ENCODE measurements around the gene NANOGP8.

NANOGP8 gene

DNA sequence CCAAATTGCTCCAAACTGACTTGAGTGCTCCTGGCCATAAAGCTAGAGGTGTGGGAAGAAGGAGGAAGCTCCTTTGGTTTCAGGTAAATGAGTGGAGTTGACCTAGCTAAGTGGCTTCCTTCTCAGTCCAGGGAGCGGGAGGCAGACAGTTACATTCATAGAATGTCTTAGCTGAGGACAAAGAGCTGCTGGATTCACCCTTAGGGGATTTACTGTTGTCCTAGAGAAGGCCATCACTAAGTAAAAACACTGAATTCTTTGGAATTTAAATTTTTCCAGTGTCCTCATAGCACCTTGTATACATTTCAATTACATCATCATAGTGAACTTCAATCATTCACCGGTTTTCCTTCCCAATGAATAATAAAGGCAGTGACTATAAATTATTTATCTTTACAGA, 27.3 kb upstream of the NANOGP8 start:
- Histone ChIP-seq H3K4me2 (ENCODE audit: low read length, poor library complexity, severe bottlenecking) (no peak overlapping the region), H2BK5ac (ENCODE audit: low read depth, low read length, poor library complexity, severe bottlenecking) (no peak overlapping the region), H4K8ac (ENCODE audit: low read length) (no peak overlapping the region), H3K27ac (ENCODE audit: low read length, poor library complexity, severe bottlenecking) (no peak overlapping the region), H3K79me1 (replicated peaks; ENCODE audit: low read length, poor library complexity, severe bottlenecking) (no peaks in the 10 kb centered on the region), H3K14ac (ENCODE audit: low read length in 2 of 2) (no peak overlapping the region), H3K9me3 (ENCODE audit: control insufficient read depth, low read length) (no peaks in the 10 kb centered on the region), H3K18ac (ENCODE audit: low read depth in 1 of 2, low read length in 2 of 2) (no peak overlapping the region), H2AFZ (ENCODE audit: low read depth, low read length) (no peak overlapping the region), H2BK120ac (ENCODE audit: low read depth, low read length) (no peak overlapping the region), H2AK5ac (ENCODE audit: low read length, severe bottlenecking) (no peak overlapping the region), H3K4ac (ENCODE audit: low read depth in 1 of 2, low read length in 2 of 2) (no peak overlapping the region), H3K27me3 (ENCODE audit: control insufficient read depth in 1 of 2, insufficient read depth in 1 of 2, low read length in 2 of 2) (no peaks in the 10 kb centered on the region), H2BK15ac (ENCODE audit: low read depth, poor library complexity, severe bottlenecking) (no peak overlapping the region), H4K91ac (ENCODE audit: low read length) (no peak overlapping the region), H3K4me1 (ENCODE audit: control insufficient read depth, insufficient read depth, low read depth, low read length) (peaks cover 3% of the 10 kb centered on the region), H3K9ac (ENCODE audit: low read length) (no peak overlapping the region), H2BK12ac (ENCODE audit: low read length in 2 of 2) (no peak overlapping the region), H3K4me3 (ENCODE audit: insufficient read depth in 1 of 2, low read depth in 1 of 2, low read length in 2 of 2) (no peak overlapping the region), H3K23ac (ENCODE audit: low read length in 2 of 2) (no peak overlapping the region), H3K36me3 (ENCODE audit: control insufficient read depth in 1 of 2, insufficient read depth in 2 of 2, low read depth in 1 of 2, low read length in 2 of 2) (no peaks in the 10 kb centered on the region)
- WGBS: 82% methylated on average over 1 of the region's 2 CpGs
- DNase-seq: no peak

DNA sequence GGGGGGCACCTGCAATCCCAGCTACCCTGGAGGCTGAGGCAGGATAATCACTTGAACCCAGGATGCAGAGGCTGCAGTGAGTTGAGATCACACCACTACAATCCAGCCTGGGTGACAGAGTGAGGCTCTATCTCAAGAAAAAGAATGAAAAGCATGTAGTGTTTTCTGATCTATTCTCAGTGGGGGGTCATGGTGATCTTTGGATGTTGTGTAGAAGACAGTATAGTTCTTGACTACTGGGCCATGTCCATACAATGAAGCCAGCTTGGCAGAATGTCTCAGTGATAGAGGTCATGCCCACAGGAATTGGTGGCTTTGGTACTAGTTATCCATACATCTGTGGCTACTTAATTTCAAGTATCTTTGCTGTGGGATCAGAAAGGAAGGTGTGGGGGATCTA, 26.8 kb upstream of the NANOGP8 start:
- Histone ChIP-seq H3K4me2 (ENCODE audit: low read length, poor library complexity, severe bottlenecking) (no peak overlapping the region), H3K4ac (ENCODE audit: low read depth in 1 of 2, low read length in 2 of 2) (no peak overlapping the region), H3K79me1 (replicated peaks; ENCODE audit: low read length, poor library complexity, severe bottlenecking) (no peaks in the 10 kb centered on the region), H2BK12ac (ENCODE audit: low read length in 2 of 2) (no peak overlapping the region), H2AFZ (ENCODE audit: low read depth, low read length) (no peak overlapping the region), H3K9ac (ENCODE audit: low read length) (no peak overlapping the region), H3K18ac (ENCODE audit: low read depth in 1 of 2, low read length in 2 of 2) (no peak overlapping the region), H3K4me1 (ENCODE audit: control insufficient read depth, insufficient read depth, low read depth, low read length) (peaks cover 3% of the 10 kb centered on the region), H3K14ac (ENCODE audit: low read length in 2 of 2) (no peak overlapping the region), H3K4me3 (ENCODE audit: insufficient read depth in 1 of 2, low read depth in 1 of 2, low read length in 2 of 2) (no peak overlapping the region), H2BK120ac (ENCODE audit: low read depth, low read length) (no peak overlapping the region), H4K91ac (ENCODE audit: low read length) (no peak overlapping the region), H2BK5ac (ENCODE audit: low read depth, low read length, poor library complexity, severe bottlenecking) (no peak overlapping the region), H2AK5ac (ENCODE audit: low read length, severe bottlenecking) (no peak overlapping the region), H3K27ac (ENCODE audit: low read length, poor library complexity, severe bottlenecking) (no peak overlapping the region), H3K36me3 (ENCODE audit: control insufficient read depth in 1 of 2, insufficient read depth in 2 of 2, low read depth in 1 of 2, low read length in 2 of 2) (no peaks in the 10 kb centered on the region), H3K9me3 (ENCODE audit: control insufficient read depth, low read length) (no peaks in the 10 kb centered on the region), H2BK15ac (ENCODE audit: low read depth, poor library complexity, severe bottlenecking) (no peak overlapping the region), H3K27me3 (ENCODE audit: control insufficient read depth in 1 of 2, insufficient read depth in 1 of 2, low read length in 2 of 2) (no peaks in the 10 kb centered on the region), H3K23ac (ENCODE audit: low read length in 2 of 2) (no peak overlapping the region), H4K8ac (ENCODE audit: low read length) (no peak overlapping the region)
- DNase-seq: no peak

DNA sequence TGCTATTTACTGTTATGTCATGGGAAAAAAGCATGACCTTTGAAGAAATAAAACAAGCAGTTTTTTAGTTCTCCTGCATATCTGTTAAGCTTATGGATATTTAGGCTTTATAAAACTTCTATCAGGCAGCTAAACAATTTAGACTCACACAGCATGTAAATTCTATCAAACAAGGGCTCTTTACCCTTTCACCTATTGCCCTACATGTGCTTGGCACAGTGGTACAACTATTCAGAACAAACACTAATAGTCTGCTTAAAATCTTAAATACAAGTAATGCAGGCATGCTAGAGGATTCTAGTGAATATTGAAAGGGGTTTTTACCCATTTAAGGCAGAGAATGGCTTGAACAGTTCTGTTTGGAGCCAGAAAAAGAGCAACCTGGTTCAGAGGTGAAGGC, 23.4 kb upstream of the NANOGP8 start:
- Histone ChIP-seq H3K27ac (ENCODE audit: low read length, poor library complexity, severe bottlenecking) (no peak overlapping the region), H3K18ac (ENCODE audit: low read depth in 1 of 2, low read length in 2 of 2) (no peak overlapping the region), H2BK15ac (ENCODE audit: low read depth, poor library complexity, severe bottlenecking) (no peak overlapping the region), H3K4me1 (ENCODE audit: control insufficient read depth, insufficient read depth, low read depth, low read length) (peaks cover 3% of the 10 kb centered on the region), H3K4me2 (ENCODE audit: low read length, poor library complexity, severe bottlenecking) (no peak overlapping the region), H3K14ac (ENCODE audit: low read length in 2 of 2) (no peak overlapping the region), H2BK12ac (ENCODE audit: low read length in 2 of 2) (no peak overlapping the region), H2AK5ac (ENCODE audit: low read length, severe bottlenecking) (no peak overlapping the region), H2BK5ac (ENCODE audit: low read depth, low read length, poor library complexity, severe bottlenecking) (no peak overlapping the region), H2BK120ac (ENCODE audit: low read depth, low read length) (no peak overlapping the region), H3K4me3 (ENCODE audit: insufficient read depth in 1 of 2, low read depth in 1 of 2, low read length in 2 of 2) (no peak overlapping the region), H3K23ac (ENCODE audit: low read length in 2 of 2) (no peak overlapping the region), H3K4ac (ENCODE audit: low read depth in 1 of 2, low read length in 2 of 2) (no peak overlapping the region), H3K27me3 (ENCODE audit: control insufficient read depth in 1 of 2, insufficient read depth in 1 of 2, low read length in 2 of 2) (no peaks in the 10 kb centered on the region), H3K9ac (ENCODE audit: low read length) (no peak overlapping the region), H3K79me1 (replicated peaks; ENCODE audit: low read length, poor library complexity, severe bottlenecking) (no peaks in the 10 kb centered on the region), H3K36me3 (ENCODE audit: control insufficient read depth in 1 of 2, insufficient read depth in 2 of 2, low read depth in 1 of 2, low read length in 2 of 2) (no peaks in the 10 kb centered on the region), H4K91ac (ENCODE audit: low read length) (no peak overlapping the region), H3K9me3 (ENCODE audit: control insufficient read depth, low read length) (no peaks in the 10 kb centered on the region), H4K8ac (ENCODE audit: low read length) (no peak overlapping the region), H2AFZ (ENCODE audit: low read depth, low read length) (no peak overlapping the region)
- DNase-seq: no peak

DNA sequence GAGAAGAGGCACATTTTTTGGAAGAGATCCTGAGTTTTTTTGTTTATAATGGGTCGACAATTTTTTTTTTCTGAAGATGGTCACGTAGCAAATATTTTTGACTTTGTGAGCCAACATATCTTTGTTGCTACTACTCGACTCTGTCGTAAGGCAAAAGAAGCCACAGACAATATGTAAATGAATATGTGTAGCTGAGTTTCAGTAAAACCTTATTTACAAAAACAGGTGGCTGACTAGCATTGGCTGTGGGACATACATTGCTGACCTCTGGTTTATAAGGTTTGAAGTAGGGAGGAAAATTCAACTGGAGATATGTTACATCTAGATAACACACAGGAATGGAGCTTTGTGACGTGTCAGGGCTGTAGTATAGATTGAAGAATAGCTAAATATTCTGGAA, 22.5 kb upstream of the NANOGP8 start:
- H3K9me3 ChIP-seq (ENCODE audit: control insufficient read depth, low read length): no peaks in the 10 kb centered on the region
- no peak overlapping the region for H2BK15ac ChIP-seq (ENCODE audit: low read depth, poor library complexity, severe bottlenecking)

More for the DNA sequence above, 22.5 kb upstream of the NANOGP8 start:
- Histone ChIP-seq H4K91ac (ENCODE audit: low read length) (no peak overlapping the region), H3K4ac (ENCODE audit: low read depth in 1 of 2, low read length in 2 of 2) (no peak overlapping the region), H2BK5ac (ENCODE audit: low read depth, low read length, poor library complexity, severe bottlenecking) (no peak overlapping the region), H4K8ac (ENCODE audit: low read length) (no peak overlapping the region), H3K14ac (ENCODE audit: low read length in 2 of 2) (no peak overlapping the region), H2BK12ac (ENCODE audit: low read length in 2 of 2) (no peak overlapping the region), H3K79me1 (replicated peaks; ENCODE audit: low read length, poor library complexity, severe bottlenecking) (no peaks in the 10 kb centered on the region), H2BK120ac (ENCODE audit: low read depth, low read length) (no peak overlapping the region), H2AFZ (ENCODE audit: low read depth, low read length) (no peak overlapping the region), H3K27me3 (ENCODE audit: control insufficient read depth in 1 of 2, insufficient read depth in 1 of 2, low read length in 2 of 2) (no peaks in the 10 kb centered on the region), H3K4me1 (ENCODE audit: control insufficient read depth, insufficient read depth, low read depth, low read length) (peaks cover 3% of the 10 kb centered on the region), H3K18ac (ENCODE audit: low read depth in 1 of 2, low read length in 2 of 2) (no peak overlapping the region), H3K9ac (ENCODE audit: low read length) (no peak overlapping the region), H3K36me3 (ENCODE audit: control insufficient read depth in 1 of 2, insufficient read depth in 2 of 2, low read depth in 1 of 2, low read length in 2 of 2) (no peaks in the 10 kb centered on the region), H3K23ac (ENCODE audit: low read length in 2 of 2) (no peak overlapping the region), H3K4me3 (ENCODE audit: insufficient read depth in 1 of 2, low read depth in 1 of 2, low read length in 2 of 2) (no peak overlapping the region), H3K27ac (ENCODE audit: low read length, poor library complexity, severe bottlenecking) (no peak overlapping the region), H3K4me2 (ENCODE audit: low read length, poor library complexity, severe bottlenecking) (no peak overlapping the region), H2AK5ac (ENCODE audit: low read length, severe bottlenecking) (no peak overlapping the region)
- WGBS: 93% methylated on average over 5 of the region's 5 CpGs
- no peak for DNase-seq
